Endothelial cell (in vitro differentiated cells): ENCODE measurements around the gene CCDC106. TPM values are rescaled to one million over a fixed set of nuclear protein-coding genes. Genes with fewer than 3 reads are reported as not detected.

ENCODE experiments used
- DNase-seq: peaks from one replicate; pipeline ENCODE4 v3.0.0; 2021; ENCODE audit warnings: low spot score
- H3K27ac Mint-ChIP-seq: one replicate; pipeline ENCODE4 v1.8.0; 2021; ENCODE audit warnings: mixed read lengths, inconsistent platforms; ENCODE audit not compliant: unreplicated experiment
- H3K27me3 Mint-ChIP-seq: one replicate; pipeline ENCODE4 v1.8.0; 2021; ENCODE audit warnings: mild to moderate bottlenecking, moderate library complexity, mixed read lengths, inconsistent platforms; ENCODE audit not compliant: unreplicated experiment
- H3K36me3 Mint-ChIP-seq: one replicate; pipeline ENCODE4 v1.8.0; 2021; ENCODE audit warnings: mild to moderate bottlenecking, low read depth, mixed read lengths, inconsistent platforms; ENCODE audit not compliant: unreplicated experiment
- H3K4me1 Mint-ChIP-seq: one replicate; pipeline ENCODE4 v1.8.0; 2021; ENCODE audit warnings: mild to moderate bottlenecking, mixed read lengths, inconsistent platforms; ENCODE audit not compliant: unreplicated experiment
- H3K4me3 Mint-ChIP-seq: one replicate; pipeline ENCODE4 v1.8.0; 2021; ENCODE audit warnings: mild to moderate bottlenecking, mixed read lengths, inconsistent platforms; ENCODE audit not compliant: unreplicated experiment
- H3K9me3 Mint-ChIP-seq: one replicate; pipeline ENCODE4 v1.8.0; 2021; ENCODE audit warnings: mixed read lengths, inconsistent platforms; ENCODE audit not compliant: unreplicated experiment
- total RNA-seq: library from RNA; stranded (reverse); fragmentation: NEBNext Ultra II Directional; extraction: Animal tissue kit (Norgen Biotek cat#: 25700); gene quantifications from one replicate; pipeline ENCODE4 v1.2.1, GENCODE V29; 2021; ENCODE audit not compliant: unreplicated experiment
- TF ChIP-seq, protein P1 (sequence below): fragments of 200-600 bp; sonication (generic); IDR thresholded peaks from one replicate; pipeline ENCODE4 v1.5.0; 2021; ENCODE audit warnings: antibody characterized with exemption; ENCODE audit not compliant: unreplicated experiment

CCDC106 gene
- total RNA-seq, 1 donor from 2014 or later: 20.1 TPM

DNA sequence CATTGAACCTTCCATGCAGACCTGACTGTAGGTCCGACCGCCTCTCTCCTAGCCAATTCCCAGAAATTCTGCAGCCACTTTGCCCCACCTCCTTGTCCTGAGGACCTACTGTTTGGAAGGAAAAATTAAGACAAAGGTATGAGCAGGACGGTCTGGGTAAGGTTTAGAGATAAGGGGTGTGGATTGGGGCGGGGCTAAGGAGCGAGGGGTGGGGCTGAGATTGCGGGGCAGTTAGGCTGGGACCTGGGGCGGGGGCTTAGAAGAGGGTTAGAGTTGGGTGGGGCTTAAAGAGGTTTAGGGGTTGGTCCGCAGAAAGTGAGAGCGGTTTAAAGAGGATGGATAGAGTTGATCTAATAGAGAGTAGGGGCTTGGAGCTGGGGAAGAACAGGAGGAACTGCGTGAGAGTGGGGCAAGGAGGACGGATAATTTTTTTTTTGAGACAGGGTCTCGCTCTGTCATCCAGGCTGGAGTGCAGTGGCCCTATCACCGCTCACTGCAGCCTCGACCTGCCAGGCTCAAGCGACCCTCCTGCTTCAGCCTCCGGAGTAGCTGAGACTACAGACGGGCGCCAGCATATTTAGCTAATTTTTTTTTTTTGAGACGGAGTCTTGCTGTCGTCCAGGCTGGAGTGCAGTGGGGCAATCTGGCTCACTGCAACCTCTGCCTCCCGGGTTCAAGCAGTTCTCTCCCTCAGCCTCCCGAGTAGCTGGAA, 44.3 kb upstream of the CCDC106 start:
- Mint-ChIP-seq H3K27ac (peak overlapping the region; percentile 31), H3K4me3 (peak overlapping the region; percentile 81), H3K27me3 (peaks cover 37% of the 10 kb centered on the region), H3K9me3 (peaks cover 6% of the 10 kb centered on the region), H3K36me3 (peaks cover 21% of the 10 kb centered on the region), H3K4me1 (peaks cover 26% of the 10 kb centered on the region)
- TF ChIP-seq, protein P1, sequence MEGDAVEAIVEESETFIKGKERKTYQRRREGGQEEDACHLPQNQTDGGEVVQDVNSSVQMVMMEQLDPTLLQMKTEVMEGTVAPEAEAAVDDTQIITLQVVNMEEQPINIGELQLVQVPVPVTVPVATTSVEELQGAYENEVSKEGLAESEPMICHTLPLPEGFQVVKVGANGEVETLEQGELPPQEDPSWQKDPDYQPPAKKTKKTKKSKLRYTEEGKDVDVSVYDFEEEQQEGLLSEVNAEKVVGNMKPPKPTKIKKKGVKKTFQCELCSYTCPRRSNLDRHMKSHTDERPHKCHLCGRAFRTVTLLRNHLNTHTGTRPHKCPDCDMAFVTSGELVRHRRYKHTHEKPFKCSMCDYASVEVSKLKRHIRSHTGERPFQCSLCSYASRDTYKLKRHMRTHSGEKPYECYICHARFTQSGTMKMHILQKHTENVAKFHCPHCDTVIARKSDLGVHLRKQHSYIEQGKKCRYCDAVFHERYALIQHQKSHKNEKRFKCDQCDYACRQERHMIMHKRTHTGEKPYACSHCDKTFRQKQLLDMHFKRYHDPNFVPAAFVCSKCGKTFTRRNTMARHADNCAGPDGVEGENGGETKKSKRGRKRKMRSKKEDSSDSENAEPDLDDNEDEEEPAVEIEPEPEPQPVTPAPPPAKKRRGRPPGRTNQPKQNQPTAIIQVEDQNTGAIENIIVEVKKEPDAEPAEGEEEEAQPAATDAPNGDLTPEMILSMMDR: no peak
- DNase-seq: no peak

DNA sequence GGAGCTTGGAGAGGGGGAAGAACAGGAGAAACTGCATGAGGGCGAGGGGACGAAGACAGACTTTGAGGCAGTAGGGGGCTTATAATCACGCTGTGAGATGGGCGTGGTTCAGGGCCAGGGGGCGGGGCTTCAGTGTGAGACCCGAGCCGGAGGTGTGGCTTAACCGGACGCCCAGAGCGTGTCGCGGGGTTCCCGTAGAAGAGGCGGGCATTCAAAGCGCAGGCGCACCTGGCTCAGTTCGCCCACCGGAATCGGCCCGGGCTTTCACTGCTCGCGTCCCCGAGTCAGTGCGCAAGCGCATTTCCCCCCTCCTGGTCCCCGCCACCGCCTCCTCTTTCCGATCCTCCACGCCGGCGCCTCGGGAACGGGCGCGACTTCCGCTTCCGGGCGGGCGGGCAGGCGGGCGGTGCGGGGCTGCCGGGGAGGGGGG, 42.8 kb upstream of the CCDC106 start:
- Mint-ChIP-seq H3K27ac (peak overlapping the region; percentile 94), H3K27me3 (peaks cover 30% of the 10 kb centered on the region), H3K9me3 (peaks cover 6% of the 10 kb centered on the region), H3K4me1 (peaks cover 26% of the 10 kb centered on the region), H3K4me3 (peak overlapping the region; percentile 89), H3K36me3 (peaks cover 24% of the 10 kb centered on the region)
- TF ChIP-seq, protein P1: no peak
- peak; percentile 97 for DNase-seq

DNA sequence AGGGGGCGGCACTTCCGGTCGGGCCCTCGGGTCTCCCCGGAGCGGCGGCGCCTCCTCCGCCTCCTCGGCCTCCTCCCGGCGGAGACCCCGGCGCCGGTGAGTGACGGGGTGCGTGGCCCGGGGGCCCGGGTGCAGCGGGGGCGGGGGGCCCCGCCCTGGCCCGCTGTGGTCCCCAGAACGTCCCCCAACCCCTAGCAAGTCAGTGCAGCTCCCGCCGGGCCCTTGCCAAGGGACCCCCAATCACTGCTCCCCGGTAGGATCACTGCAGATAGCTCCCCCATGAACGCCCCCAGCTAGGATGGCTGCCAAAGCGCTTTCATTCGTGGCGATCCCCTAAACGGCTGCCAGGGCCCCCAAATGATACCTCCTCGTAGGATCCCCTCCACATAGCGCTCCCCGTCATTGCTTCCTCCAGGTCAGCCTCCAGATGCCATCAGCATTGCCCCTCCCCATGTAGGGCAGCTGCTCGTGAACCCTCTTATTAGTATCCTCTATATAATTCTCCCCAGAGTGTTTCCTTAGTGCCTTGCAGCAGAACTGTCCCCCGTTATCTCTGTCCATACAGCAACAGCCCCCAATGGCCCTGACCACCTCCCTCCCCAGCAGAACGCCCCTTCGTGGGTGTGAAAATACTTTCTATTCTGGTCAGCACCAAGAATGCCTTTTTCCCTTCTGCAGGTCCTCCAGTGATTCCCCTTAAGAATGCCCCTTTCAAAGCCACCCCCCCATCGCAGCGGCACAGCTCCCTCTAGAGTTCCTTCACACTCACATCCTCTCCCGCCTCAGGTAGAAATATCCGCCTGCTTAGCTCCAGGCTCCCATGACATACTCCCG, 42.2 kb upstream of the CCDC106 start, which contains the start of gene ZNF865:
TSS of gene ZNF865 (plus strand) at position 11 of the 834 bp plus-strand sequence. CDS start 7,972 bp downstream, outside the sequence.
- H3K4me3 Mint-ChIP-seq: peak within 1 kb of the TSS; percentile 98
- peaks cover 32% of the 10 kb centered on the region for H3K27me3 Mint-ChIP-seq
- peak; percentile 71 for DNase-seq
- TF ChIP-seq, protein P1: no peak
- H3K36me3 Mint-ChIP-seq: peaks cover 24% of the 10 kb centered on the region
- peak within 1 kb of the TSS; percentile 99 for H3K27ac Mint-ChIP-seq
- peaks cover 6% of the 10 kb centered on the region for H3K9me3 Mint-ChIP-seq
- H3K4me1 Mint-ChIP-seq: peaks cover 26% of the 10 kb centered on the region

DNA sequence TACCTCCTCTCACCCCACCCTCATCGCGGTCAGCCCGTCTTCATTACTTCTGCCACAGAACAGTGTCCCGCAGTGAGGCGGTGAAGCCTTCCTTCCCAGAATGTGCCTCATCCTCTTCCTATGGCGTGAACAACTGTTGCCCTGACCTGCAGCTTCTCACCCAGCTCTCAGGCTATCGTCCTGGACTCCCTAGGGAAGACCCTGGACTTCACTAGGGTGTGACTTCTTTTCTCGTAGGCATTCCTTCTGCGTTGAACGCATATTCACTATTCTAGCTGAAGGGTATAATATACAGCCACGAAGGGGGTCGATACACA, 41.6 kb upstream of the CCDC106 start:
- Mint-ChIP-seq H3K9me3 (peaks cover 6% of the 10 kb centered on the region), H3K27me3 (peaks cover 29% of the 10 kb centered on the region), H3K4me1 (peaks cover 26% of the 10 kb centered on the region), H3K4me3 (peak overlapping the region; percentile 98), H3K36me3 (peaks cover 26% of the 10 kb centered on the region), H3K27ac (peak overlapping the region; percentile 99)
- no peak for DNase-seq
- TF ChIP-seq, protein P1: no peak

DNA sequence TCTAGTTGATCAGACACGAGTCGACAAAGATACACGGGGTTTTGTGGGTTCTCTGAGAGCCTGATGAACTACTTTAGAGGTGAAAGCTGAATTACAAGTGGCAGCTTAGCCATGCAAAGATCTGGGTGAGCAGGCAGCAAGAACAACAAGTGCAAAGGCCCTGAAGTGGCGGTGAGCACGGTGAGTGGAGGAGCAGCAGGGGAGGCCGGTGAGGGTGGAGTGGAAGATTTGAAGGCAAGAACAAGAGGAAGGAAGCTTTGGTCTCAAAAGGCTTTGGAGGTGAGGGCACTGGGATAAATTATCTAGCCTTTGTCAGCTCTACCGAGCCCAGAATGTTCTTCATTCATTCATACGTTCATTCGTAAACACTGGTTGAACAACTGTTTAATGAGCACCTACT, 41.2 kb upstream of the CCDC106 start:
- DNase-seq: no peak
- peak overlapping the region; percentile 98 for H3K4me3 Mint-ChIP-seq
- TF ChIP-seq, protein P1: no peak
- peak overlapping the region; percentile 99 for H3K27ac Mint-ChIP-seq
- H3K4me1 Mint-ChIP-seq: peaks cover 23% of the 10 kb centered on the region
- peaks cover 30% of the 10 kb centered on the region for H3K36me3 Mint-ChIP-seq
- H3K27me3 Mint-ChIP-seq: peaks cover 26% of the 10 kb centered on the region
- peaks cover 6% of the 10 kb centered on the region for H3K9me3 Mint-ChIP-seq
